GM10266 (cell line): ENCODE measurements around the gene LCN12.

ENCODE experiments used
- DNase-seq: peaks from one replicate; pipeline ENCODE4 v3.0.0; 2012; ENCODE audit errors: extremely low spot score
- CTCF ChIP-seq: IDR thresholded peaks from 2 replicates; pipeline ENCODE4 v1.5.1; 2012; ENCODE audit warnings: mild to moderate bottlenecking, low read depth; ENCODE audit not compliant: control insufficient read depth, insufficient read depth; ENCODE audit errors: missing control alignments

Gene LCN12

DNA sequence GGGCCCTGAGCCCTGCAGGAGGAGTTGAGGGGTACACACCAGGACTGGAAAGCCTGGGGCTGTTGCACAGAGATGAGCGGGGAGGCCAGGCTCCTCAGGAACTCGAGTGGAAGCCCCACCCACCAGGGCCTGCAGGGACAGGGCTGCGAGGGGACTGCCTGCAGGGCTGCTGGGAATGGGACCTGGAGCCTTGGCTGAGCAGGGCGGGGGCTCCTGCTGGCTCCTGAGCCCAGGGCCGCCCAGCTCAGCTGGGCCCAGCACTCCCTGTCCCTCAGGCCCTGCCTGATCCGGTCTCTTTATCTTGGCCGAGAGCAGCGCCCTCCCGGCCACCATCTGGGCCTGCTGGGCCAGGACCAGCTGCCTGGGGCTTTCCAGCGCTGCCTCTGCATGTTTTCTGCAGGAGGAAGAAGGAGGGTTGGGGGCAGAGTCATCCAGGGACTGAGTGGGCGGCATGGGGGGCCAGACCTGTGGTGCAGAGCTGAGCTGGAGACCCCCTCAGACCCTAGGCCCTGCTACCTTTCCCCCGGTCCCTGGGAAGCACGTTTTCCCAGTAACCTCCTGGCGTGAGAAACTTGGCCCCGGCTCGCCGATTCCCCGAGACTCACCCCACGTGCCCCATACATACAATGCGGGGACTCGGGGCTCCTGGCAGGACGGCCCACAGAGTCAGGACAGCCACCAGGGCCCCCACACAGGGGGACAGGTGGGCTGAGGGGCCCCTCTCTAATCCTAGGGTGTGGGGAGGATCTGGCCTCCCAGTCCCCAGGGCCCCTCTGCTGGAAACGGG, 9.4 kb downstream of the LCN12 start:
- no peak for DNase-seq
- no peak for TF ChIP-seq CTCF

- no peak for TF ChIP-seq CTCF
- no peak for DNase-seq
Observed at GRCh38 chr9:136962163-136962562, 10.1 kb downstream of the LCN12 start.

GRCh38 chr9:136962701-136963248, 10.7 kb downstream of the LCN12 start:
- no peak for DNase-seq
- TF ChIP-seq CTCF: no peak

DNA sequence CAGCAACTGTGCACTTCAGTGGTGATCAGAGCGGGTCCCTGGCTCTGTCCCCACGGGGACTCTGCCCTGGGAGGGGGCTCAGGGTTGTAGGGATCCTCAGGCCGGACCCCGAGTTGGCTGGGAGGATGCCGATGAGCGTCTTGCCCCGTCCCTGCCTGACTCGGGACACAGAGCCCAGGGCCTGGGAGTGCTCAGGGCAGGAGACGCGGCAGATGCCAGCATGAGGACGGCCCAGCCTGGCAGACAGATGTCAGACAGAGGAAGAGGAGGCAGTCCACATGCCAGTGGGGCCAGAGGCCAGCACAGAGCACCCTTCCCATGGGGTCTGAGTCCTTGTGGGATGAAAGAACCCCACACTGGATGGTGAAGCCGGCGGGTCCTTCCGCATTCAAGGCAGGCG, 11.3 kb downstream of the LCN12 start:
- no peak for DNase-seq
- TF ChIP-seq CTCF: no peak

- no peak for DNase-seq
- TF ChIP-seq CTCF: no peak
Observed at GRCh38 chr9:136963751-136964150, 11.7 kb downstream of the LCN12 start.

GRCh38 chr9:136964171-136964689, 12.2 kb downstream of the LCN12 start:
- no peak for DNase-seq
- TF ChIP-seq CTCF: no peak

DNA sequence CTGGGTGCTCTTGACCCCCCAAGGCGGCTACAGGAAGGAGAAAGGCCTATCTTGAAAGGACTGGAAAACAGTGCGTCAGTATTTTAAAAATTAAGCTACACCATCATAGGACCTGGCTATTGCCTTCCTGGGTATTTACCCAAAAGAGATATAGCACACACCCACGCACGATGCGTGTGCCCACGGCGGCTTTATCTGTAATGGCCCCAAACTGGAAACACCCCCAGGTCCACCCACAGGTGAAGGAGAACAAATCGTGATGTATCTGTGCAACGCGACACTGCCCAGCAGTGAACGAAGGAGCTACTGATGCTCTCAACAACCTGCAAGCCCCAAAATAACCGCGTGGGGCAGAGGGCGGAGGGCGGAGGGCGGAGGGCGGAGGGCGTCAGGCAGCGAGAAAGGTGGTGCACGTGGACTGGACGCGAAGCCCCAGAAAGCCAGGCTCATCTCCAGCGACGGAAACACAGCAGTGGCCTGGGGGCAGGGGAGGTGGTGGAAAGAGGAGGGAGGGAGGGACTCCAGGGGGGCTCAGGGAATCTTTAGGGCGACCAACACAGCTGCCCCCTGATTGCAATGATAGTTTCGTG, 12.9 kb downstream of the LCN12 start:
- TF ChIP-seq CTCF: no peak
- no peak for DNase-seq
